Measurements from ENCODE around the gene IL1RAPL1. TPM values are rescaled to one million over a fixed set of nuclear protein-coding genes. Genes with fewer than 3 reads are reported as not detected.

The IL1RAPL1 gene
- total and polyA plus RNA-seq, 9 of the 15 experiments (the other 6 are each of a cell fraction or from before 2014, with no cell fraction given) = 0.04 to 0.07 (median 0.04) TPM; not detected in 6

DNA sequence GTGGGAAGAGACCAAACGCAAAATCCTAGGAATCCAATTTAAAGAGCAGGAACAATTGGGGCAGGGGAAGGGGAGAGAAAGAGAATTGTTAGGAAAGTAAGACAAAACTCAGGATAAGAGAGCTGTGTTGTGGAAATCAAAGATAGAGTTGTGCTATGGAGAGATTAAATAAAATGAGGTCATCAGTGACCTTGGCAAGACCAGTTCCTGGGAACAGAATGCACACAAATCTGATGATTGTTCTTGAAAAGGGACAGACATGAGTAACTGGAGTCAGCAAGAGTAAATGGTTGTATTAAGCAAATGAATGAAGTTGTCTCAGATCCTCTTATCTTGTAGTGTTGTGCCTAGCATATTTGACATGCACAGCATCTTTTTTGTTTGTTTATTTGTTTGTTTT, 267.4 kb downstream of the IL1RAPL1 start (continued):
- TF ChIP-seq ZBTB7A (IDR thresholded peaks at IDR 0.05; ENCODE audit: borderline replicate concordance, control insufficient read depth, low read depth, low read length) (no peak), STAT6 (CRISPR knock-in tag; IDR thresholded peaks at IDR 0.05) (no peak), ZNF3 (CRISPR knock-in tag; IDR thresholded peaks at IDR 0.05) (no peak), TRIM28 (IDR thresholded peaks at IDR 0.05) (no peak), PPARD (CRISPR knock-in tag; IDR thresholded peaks at IDR 0.05) (no peak), KDM5B (IDR thresholded peaks at IDR 0.05; ENCODE audit: insufficient replicate concordance, low read depth, low read length) (no peak)

- BruUV-seq (replicated peaks) = no TSS peak
- Histone ChIP-seq H3K27me3 (ENCODE audit: control insufficient read depth in 2 of 2, insufficient read depth in 2 of 2, low read length in 2 of 2) (no peaks in the 10 kb centered on the region), H3K79me2 (ENCODE audit: control insufficient read depth, insufficient read depth, low read length) (no peaks in the 10 kb centered on the region), H3K36me3 (ENCODE audit: control insufficient read depth, insufficient read depth, low read length) (no peaks in the 10 kb centered on the region), H3K4me1 (replicated peaks in 1 of 2; ENCODE audit: control insufficient read depth in 2 of 2, insufficient read depth in 2 of 2, low read length in 2 of 2) (no peaks in the 10 kb centered on the region), H3K9me1 (ENCODE audit: control insufficient read depth, insufficient read depth, low read length) (no peaks in the 10 kb centered on the region), H3K9ac (ENCODE audit: insufficient read depth in 1 of 2, low read depth in 2 of 2, low read length in 2 of 2) (no peak overlapping the region), H3K27ac (ENCODE audit: extremely low read depth, low read depth, low read length) (no peak overlapping the region), H2AFZ (ENCODE audit: low read depth, low read length) (no peak overlapping the region), H4K20me1 (replicated peaks; ENCODE audit: control insufficient read depth, insufficient read depth, low read length) (no peaks in the 10 kb centered on the region), H3K4me3 (no peak overlapping the region), H3K4me2 (ENCODE audit: insufficient read depth, low read length) (no peak overlapping the region), H3K9me3 (replicated peaks; ENCODE audit: control insufficient read depth, insufficient read depth, low read depth, low read length) (no peaks in the 10 kb centered on the region)
- DNase-seq (ENCODE audit: extremely low read depth in 1 of 4, low spot score in 3 of 4) = no peak
- ChIA-PET POLR2A (no interaction called here), CTCF (ENCODE audit: low intra/inter-chr PET ratio) (no interaction called here)
- intact Hi-C loops (cut with micrococcal nuclease) (no loop called here), in situ Hi-C loops (cut with MboI) (no loop called here)
- FAIRE-seq = no peak
- 0% methylated on average over 1 of the region's 1 CpG for WGBS (ENCODE audit: insufficient coverage, low coverage, missing lambda C conversion rate)
- no peak for ATAC-seq
- no peak for TF ChIP-seq ZNF57 (CRISPR knock-in tag; IDR thresholded peaks at IDR 0.05)
- TF ChIP-seq, protein P1, sequence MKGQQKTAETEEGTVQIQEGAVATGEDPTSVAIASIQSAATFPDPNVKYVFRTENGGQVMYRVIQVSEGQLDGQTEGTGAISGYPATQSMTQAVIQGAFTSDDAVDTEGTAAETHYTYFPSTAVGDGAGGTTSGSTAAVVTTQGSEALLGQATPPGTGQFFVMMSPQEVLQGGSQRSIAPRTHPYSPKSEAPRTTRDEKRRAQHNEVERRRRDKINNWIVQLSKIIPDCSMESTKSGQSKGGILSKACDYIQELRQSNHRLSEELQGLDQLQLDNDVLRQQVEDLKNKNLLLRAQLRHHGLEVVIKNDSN (CRISPR knock-in tag; IDR thresholded peaks at IDR 0.05) = no peak
- TF ChIP-seq MTA1 (IDR thresholded peaks at IDR 0.05; ENCODE audit: borderline replicate concordance) = no peak
- TF ChIP-seq, protein P2, sequence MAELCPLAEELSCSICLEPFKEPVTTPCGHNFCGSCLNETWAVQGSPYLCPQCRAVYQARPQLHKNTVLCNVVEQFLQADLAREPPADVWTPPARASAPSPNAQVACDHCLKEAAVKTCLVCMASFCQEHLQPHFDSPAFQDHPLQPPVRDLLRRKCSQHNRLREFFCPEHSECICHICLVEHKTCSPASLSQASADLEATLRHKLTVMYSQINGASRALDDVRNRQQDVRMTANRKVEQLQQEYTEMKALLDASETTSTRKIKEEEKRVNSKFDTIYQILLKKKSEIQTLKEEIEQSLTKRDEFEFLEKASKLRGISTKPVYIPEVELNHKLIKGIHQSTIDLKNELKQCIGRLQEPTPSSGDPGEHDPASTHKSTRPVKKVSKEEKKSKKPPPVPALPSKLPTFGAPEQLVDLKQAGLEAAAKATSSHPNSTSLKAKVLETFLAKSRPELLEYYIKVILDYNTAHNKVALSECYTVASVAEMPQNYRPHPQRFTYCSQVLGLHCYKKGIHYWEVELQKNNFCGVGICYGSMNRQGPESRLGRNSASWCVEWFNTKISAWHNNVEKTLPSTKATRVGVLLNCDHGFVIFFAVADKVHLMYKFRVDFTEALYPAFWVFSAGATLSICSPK (IDR thresholded peaks at IDR 0.05; ENCODE audit: borderline replicate concordance) = no peak
- TF ChIP-seq CBX3 (IDR thresholded peaks at IDR 0.05; ENCODE audit: borderline replicate concordance in 1 of 2, low read length in 2 of 2) = no peak
- TF ChIP-seq, protein P3, sequence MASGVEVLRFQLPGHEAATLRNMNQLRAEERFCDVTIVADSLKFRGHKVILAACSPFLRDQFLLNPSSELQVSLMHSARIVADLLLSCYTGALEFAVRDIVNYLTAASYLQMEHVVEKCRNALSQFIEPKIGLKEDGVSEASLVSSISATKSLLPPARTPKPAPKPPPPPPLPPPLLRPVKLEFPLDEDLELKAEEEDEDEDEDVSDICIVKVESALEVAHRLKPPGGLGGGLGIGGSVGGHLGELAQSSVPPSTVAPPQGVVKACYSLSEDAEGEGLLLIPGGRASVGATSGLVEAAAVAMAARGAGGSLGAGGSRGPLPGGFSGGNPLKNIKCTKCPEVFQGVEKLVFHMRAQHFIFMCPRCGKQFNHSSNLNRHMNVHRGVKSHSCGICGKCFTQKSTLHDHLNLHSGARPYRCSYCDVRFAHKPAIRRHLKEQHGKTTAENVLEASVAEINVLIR (CRISPR knock-in tag; IDR thresholded peaks at IDR 0.05) = no peak
- no peak for TF ChIP-seq ZNF655 (CRISPR knock-in tag; IDR thresholded peaks at IDR 0.05)
Measured at GRCh38 chrX:28876408-28876807, 289.2 kb downstream of the IL1RAPL1 start.

All from K562 (cell line).